ENCODE data around the gene PPP1R14C.

PPP1R14C gene

DNA sequence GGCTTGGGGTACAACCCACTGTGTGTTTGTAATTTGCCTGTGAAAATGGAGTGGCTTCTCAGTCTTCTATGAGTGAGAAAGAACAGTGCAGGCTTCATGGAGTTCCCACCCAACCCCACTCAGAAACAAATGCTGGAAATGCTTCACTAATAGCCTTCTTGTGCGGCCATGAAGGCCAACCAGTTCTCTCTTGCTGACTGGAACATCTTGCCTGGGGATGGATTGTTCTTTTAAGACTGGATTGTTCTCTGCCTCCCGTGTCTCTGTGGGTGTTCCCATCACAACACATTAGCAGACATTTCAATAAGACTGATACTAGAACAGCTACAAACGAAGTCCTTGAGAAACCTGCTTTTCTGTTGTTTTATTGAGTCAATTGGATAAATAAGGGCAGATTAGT, 110.6 kb downstream of the PPP1R14C start:
- DNase-seq, result no peak

DNA sequence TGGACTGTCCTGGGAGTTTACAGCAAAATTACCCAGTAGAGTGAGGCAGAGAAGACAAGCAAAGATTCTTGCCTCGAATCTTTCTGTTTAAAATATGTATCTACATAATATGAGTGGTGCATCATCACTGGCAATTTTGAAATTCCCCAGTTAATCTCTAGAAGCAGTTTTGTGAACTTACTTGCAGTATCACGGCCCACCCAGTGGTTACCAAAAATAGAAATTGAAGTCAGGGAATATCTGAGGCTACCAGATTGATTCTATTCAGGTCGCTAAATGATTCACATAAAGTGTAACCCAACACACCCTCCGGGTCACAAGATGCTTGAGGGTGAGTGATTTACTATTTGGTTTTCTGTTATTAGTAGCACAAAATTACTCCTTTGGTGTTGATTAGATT, 111.9 kb downstream of the PPP1R14C start:
- no peak for DNase-seq

DNA sequence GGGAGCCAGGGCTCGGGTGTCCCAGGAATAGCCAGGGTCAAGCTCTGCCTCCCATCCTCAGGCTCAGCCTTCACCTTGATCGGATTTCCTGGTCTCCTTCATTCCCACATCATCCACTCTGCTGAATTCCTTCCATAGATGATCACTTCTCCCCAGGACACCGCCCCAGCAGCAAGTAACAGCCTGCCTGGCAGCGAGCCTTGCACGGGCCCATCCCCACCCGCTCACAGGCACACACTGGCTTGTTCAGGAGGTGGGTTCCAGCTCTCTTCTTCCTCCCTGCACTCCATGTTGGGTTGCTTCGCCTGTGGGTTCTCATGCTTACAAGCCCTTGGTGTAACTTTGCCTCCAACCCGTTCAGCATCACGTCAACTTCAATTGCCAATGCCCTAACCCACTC, 113.0 kb downstream of the PPP1R14C start:
- no peak for DNase-seq

DNA sequence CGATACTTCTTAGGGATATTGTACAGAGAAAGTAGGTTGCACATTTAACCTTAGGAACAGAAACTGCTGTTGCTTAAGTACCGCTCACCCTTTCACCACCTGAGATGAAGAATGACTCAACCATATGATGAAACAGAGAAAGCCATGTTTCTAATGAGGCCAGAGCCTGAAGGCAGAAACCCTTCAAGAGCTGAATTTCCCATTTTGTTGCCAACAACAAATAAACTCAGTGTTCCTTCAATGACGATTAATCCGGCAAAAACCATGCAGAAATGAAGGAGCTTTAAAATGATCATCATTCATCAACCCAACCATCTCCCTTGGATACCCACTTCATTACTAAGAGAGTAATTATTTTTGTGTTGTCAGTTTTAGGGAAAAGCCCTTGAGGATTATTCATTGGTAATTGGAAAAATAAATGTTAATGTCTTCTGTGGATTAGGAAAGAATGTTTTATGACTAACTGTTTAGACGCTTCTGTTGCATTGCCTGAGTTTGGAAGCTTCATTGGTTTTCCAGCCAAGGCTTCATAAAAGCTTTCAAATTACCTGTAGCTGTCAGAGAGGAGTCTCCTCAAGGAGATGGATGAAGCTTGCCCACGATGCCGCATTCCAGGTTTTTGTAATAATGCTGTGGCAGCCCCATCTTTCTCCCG, 113.9 kb downstream of the PPP1R14C start:
- no peak for DNase-seq

DNA sequence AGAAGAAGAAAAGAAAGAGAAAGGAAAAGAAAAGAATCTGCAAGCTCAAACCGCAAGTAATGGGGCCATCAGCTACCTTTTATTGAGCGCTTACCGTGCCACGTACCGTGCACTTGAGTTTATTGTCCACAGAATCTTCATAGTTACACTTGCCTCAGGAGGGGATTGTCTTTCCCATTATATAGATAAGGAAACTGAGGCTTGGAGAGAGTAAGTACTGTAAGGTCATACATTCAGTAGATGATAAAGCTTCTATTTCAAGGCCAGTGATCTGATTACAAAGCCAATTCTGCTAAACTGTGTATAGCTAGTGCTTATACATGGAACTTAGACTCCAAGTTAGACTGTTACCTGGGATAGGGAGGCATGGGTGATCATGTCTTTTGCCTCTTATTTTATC, 115.5 kb downstream of the PPP1R14C start:
- no peak for DNase-seq

DNA sequence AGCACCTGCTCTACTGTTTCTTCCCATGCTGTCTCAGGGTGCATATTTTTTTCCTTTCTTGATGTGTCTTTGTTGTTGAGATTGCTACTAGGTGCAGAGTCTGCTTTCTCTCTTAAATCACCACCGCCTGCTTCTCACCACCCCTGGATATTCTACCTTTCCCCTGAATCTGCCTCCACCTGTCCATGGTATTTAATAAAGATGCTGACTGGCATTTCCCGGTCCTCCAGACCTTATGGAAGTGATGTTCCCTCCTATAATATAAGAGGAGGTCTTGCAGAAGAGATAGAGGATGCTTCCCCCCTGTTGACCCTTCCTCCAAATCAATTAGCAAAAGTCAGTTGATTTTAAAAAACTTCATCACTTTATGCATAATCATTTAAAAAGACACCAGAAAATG, 118.1 kb downstream of the PPP1R14C start:
- no peak for DNase-seq

DNA sequence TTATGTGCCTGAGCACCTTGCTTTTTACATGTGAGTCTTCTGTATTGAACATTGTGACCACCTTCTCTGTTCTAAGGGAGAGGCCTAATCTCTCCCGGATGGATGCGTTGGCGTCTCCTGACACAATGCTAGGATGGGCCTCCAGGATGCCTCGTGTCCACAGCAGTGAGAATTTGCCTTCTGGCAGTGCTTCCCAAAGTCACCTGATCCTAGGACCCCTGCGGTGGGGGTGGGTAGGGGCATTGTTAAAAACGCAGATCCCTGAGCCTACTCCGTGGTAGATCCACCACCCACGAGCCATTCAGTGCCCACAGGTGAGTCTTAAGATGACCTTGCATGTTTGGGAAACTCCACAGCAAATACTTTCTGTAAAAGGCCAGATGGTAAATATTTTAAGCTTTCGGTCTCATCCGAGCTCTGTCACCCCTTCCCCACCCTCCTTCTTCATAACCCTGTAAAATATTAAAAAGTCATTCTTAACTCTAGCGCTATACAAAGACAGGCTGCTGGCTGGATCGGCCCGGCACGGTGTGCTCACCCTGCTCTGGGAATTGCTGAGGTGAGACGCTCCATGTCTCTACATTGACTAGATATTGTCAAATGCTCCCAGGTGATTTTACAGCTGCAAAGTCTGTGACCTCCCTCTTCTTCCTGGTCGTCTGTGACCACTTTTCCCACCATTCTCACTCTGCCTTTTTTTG, 119.3 kb downstream of the PPP1R14C start:
- no peak for DNase-seq

DNA sequence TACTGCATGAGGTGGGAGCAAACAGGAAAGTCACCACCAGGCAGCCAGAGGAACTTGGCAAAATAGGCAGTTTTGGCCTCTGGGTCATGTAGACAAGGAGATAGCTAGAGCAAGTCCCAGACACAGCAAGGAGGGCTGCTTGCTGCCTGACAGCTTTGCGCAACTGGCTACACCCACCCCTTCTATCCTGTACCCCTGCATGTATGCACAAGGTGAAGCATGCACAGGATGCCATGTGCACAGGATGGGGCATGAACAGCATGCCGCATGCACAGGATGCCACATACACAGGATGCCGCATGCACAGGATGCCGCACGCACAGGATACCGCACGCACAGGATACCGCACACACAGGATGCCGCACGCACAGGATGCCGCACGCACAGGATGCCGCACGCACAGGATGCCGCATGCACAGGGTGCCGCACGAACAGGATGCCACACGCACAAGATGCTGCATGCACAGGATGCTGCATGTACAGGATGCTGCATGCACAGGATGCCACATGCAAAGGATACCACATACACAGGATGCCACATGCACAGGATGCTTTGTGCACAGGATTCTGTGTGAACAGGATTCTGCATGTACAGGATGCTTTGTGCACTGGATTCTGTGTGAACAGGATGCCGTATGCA, 121.0 kb downstream of the PPP1R14C start:
- DNase-seq, result peak; percentile 5

DNA sequence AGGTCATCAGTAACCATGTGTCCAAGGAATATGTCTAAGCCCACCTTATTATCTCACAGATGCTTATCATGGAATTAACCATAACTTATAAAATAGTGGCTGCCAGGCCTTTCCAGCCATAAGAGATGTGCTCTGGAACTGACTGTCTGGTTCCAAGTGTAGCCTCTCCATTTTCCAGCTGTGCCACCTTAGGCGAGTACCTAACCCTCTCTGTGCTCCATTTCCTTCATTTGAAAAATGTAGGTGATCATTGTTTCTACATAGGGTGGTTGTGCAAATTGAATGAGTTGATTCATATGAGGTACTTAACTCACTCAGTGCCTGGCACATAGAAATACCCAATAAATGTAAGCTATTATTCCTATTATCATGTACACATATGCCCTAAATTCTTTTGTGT, 123.5 kb downstream of the PPP1R14C start:
- no peak for DNase-seq

DNA sequence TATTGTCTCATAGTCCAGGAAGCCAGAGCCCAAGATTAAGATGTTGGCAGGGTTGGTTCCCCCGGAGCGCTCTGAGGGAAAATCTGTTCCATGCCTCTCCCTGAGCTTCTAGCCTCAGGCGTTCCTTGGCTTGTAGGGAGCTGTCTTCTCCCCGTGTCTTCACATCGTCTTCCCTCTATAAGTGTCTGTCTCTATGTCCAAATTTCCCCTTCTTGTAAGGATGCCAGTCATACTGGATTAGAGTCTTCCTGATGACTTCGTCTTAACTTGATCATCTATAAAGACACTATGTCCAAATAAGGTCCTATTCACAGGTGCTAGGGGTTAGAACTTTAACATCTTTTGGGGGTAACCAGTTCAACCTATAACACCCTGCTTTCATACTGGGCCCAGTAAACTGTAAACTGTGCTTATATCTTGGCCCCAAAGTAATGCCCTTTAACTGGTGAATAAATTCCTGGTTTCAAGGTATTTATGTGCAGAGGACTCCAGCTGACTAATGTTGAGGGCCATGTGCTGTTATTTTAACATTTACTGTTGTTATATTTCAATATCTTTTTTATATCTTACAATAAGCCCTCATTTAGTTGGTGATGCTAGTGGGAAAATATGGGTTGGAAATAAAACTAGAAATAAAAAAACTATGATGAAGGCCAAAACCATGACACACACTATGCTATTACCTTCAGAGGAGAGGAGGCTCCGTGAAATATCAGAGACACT, 124.3 kb downstream of the PPP1R14C start:
- no peak for DNase-seq

DNA sequence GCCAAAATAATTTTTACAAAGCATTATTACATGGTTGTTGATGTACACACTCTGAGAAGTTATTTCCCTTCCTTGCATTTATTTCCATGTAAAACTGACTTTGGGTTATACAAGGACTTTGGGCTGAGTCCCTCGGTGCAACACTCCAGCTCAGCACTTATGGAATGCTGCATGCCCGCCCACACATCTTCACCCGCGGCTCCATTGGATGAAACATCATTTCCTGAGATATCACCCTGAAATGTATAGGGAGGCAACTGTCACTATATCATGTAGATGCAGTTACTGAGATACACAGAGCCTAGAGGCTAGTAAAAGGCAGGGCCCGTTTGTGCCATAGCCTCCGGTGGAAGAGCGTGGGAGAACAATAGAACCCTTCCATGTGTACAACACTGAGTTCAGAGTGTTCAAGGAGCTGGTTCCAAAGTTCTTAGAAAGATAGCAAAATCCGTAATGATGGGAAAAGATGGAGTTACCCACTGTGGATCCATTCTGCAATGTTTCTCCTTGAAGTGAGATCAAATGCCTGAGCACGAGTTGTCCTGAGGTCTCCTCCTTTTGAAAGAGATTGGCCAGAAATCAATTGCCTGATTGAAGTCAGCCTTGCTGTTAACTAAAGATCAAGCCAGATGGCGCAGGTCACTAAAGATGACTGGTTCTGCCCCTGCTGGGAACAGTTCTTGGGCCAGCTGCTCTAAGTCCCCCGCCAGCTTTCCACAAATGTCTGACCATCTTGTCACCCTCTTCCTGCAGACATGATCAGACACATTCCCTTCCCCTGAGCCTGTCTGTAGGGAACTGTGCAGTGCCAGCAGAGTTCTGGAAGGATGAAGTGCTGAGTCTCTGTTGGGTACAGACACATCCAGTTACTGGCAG, 125.1 kb downstream of the PPP1R14C start:
- DNase-seq, result no peak

DNA sequence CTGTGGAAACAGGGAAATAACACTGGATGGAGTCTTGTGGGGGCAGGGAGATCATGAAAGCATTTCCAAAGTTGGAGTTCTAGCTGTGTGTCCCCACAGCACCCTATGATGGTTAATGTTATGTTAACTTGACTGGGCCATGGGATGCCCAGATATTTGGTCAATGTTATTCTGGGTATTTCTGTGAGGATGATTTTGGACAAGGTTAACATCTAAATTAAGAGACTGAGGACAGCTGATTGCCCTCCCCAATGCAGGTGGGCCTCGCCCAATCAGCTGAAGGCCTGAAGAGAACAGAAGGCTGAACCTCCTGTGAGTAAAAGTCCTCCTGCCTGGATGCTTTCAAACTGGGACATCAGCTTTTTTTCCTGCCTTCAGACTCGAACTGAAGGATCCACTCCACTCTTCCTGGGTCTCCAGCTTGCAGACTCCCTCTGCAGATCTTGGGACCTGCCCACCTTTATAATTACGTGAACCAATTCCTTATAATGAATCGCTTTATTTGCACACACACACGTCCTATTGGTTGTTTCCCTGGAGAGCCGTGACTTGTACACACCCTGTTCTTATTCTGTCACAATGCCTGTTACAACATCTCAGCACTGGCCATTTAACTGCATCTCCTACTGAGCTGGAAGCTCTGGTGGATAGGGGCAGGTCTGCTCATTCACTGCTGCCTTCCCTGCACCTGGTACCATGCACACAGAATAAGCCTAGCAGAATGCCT, 126.4 kb downstream of the PPP1R14C start:
- DNase-seq, result no peak

DNA sequence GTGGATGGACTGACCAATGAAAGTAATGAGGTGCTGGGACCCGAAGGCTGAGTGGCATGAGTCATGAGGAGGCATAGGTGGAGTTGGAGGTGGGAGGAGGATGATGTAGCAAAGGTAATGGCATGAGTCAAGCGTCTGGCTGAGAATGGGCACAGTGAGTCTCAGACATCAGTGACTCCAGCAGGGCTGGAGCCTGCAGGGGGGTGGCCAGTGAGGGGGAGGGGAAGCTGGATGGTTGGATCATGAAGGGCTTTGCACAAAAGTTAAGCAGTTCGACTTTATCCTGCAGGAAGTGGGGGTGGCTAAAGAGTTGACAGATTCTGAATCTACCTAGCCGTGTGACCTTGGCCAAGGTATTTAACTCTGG, 127.0 kb downstream of the PPP1R14C start:
- DNase-seq, result no peak

DNA sequence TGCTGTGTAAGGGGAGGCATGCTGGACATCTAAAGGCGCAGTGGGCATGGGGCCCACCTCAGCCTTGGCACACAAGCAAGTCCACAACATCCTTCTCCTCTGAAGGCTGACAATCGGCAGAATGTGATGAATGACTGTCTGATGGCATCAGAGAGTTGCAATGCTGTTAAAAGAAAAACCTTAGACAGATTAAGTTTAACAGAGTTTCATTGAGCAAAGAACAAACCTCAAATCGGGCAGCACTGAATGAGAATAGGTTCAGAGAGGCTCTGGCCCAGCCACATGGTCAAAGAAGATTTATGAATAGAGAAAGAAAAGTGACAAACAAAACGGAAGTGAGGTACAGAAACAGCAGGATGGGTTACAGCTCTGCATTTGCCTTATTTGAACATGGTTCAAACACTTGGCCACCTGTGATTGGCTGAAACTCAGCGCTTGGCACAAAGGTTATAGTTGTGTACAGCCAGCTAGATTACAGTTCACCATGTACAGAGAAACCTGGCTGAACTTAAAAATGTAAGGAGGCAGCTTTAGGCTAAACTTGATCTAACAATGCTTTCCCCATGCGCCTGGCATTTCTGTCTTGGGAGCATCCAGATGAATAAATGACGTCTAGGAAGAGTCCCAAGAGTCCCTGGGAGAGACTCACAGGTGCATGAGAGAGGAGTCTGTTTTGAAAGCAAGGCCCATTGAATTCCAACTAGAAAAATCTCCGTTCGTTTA, 127.6 kb downstream of the PPP1R14C start:
- DNase-seq, result no peak

DNA sequence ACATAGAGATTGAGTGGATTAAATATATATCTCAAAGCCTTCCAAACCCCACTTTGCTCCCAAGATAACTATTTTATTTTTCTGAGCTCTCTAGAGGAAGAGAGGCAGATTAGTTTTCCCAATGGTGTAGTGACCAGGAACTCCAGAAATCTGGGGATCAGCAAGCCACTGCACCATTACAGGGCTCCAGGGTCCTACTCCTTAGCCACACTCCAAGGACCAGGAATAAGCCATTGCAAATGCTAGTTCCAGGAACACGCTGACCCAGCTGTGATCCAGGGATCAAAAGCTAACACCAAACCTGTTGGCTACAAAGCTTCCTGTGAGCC, 128.3 kb downstream of the PPP1R14C start:
- DNase-seq, result no peak

DNA sequence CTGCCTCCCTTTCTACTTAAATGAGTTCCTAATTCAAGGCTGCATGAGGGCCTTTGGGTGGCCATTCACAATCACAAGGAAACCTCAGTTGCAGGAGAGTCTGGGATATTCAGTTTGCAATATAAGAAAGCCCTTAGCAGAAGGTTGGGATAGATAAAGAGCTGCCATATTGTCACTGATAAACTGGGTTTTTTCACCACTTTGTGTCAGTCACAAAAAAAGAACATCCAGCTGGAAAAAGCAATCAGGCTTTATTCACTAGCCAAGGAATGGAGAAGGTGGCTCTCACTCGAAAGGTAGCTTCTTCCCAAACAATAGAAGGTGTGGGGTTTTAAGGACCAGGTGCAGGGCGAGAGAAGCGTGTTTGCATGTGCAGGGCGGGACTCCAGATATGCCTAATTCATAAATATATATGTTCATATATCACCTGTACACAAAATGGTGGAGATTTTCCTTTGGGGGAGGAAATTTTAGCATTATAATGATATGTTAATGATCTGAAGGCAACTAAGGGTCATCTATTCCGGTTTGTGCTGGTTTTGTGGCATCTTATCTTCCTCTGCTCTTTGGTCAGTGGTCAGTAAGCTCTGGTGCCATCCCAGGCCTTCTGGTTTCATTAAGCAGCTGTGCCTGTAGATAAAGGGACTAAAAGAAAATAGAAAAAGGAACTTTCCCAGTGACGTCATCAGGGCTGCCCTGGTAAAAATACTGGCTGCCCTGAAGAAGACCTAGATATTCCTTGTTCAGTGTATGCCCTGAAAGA, 128.8 kb downstream of the PPP1R14C start:
- no peak for DNase-seq

DNA sequence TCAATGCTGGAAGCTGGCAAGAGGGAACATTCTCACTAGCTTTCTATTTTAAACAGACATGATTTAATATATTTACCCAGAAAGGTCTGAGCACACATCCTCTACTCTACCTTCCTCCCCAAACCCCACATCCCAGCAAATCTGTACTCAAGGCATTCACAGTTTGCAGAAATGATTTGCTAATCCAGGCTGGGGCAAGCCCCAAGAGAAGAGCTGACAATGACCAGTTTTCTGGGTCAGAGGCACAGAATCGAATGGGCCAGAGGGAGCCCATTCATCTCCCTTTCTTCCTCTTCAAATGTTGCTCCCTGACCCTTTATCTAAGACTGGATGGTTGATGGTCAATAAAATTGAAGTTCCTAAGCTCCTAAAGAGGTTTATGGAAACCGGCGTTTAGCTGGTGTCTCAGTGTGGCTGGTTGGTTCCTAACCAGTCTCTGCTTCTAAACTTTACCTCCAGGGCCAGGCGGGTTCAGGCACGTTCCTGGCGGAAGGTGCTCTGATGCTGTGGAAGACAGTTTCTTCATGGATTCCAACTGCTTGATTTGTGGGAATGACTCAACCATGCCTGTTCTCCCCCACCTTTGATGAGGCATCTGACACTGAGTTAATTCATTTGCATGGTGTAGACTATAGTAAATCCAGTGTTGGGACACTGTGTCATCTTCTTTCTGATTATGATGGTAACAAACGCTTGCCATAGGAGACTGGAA, 129.6 kb downstream of the PPP1R14C start:
- no peak for DNase-seq

DNA sequence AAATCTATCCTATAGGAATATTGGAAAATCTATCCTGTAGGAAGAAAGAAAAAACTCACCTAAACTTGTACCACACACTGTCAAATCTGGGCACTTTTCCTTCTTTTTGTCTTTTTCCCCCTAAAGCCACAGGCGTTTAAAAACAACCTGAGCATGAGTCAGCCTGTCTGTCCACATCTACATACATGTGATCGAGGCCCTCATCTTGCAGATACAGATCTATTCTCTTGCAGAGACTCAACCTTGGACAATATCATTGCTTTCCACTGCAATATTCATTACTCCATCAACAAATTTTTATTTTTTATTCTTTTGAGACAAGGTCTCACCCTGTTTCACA, 130.1 kb downstream of the PPP1R14C start:
- DNase-seq, result no peak

DNA sequence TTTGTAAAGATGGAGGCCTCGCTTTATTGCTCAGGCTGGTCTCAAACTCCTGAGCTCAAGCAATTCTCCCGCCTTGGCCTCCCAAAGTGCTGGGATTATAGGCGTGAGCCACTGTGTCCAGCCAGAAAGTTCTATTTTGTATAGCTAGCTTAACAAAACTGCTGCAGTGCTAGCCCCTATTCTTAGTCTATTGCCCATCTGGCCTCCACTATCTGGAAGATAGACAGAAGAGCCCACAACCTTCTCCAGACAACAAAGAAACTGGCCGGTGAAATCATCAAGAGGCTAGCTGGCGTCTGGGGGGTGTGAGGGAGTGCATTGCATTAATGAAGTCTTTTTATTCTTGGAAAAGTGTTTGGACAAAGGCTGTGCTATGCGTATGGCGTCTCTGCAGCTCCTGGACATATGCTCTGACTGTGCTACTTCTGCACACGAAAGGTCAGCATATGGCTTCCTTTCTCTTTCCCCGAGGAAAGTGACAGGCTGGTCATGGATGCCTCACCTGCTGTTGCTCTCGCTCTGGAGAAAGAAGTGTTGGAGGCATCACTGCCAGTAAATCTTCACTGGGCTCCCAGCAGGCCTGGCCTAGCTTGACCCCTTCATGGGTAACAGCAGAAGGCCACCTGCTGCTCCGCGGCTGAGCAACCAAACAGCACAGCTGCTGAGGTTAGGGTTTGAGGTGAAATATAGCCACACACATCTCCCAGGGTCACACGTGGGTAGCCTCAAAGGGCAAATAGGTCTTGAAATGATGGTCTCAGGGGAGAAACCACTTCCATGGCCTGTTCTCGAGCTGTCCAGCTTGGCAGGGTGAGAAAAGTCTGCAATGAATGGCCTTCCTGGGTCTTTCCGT, 130.8 kb downstream of the PPP1R14C start:
- no peak for DNase-seq
